ENCODE data around the gene TPST1.
"Not testable (repeated sequence)": the region's sequence is repeated elsewhere in the genome, so short reads cannot be mapped to it uniquely, and the experiment has no call there.

The TPST1 gene

GRCh38 chr7:66219805-66220204 lies 14.7 kb downstream of the TPST1 start:
- Histone ChIP-seq H3K36me3 (ENCODE audit: control insufficient read depth, insufficient read depth, low read length) (no peaks in the 10 kb centered on the region), H3K9ac (ENCODE audit: low read depth, low read length) (no peak overlapping the region), H3K4me1 (ENCODE audit: control insufficient read depth, insufficient read depth, low read length) (no peaks in the 10 kb centered on the region), H3K27me3 (ENCODE audit: control insufficient read depth, insufficient read depth, low read length) (no peaks in the 10 kb centered on the region), H3K4me3 (ENCODE audit: low read depth, low read length) (no peak overlapping the region), H3K9me3 (ENCODE audit: control insufficient read depth, insufficient read depth, low read length) (no peaks in the 10 kb centered on the region)

- Histone ChIP-seq H3K4me3 (ENCODE audit: low read depth, low read length) (no peak overlapping the region), H3K27me3 (ENCODE audit: control insufficient read depth, insufficient read depth, low read length) (no peaks in the 10 kb centered on the region), H3K9ac (ENCODE audit: low read depth, low read length) (no peak overlapping the region), H3K9me3 (ENCODE audit: control insufficient read depth, insufficient read depth, low read length) (no peaks in the 10 kb centered on the region), H3K4me1 (ENCODE audit: control insufficient read depth, insufficient read depth, low read length) (no peaks in the 10 kb centered on the region), H3K36me3 (ENCODE audit: control insufficient read depth, insufficient read depth, low read length) (no peaks in the 10 kb centered on the region)
Observed at GRCh38 chr7:66221442-66221841, 16.3 kb downstream of the TPST1 start.

- Histone ChIP-seq H3K9me3 (ENCODE audit: control insufficient read depth, insufficient read depth, low read length) (no peaks in the 10 kb centered on the region), H3K9ac (ENCODE audit: low read depth, low read length) (no peak overlapping the region), H3K36me3 (ENCODE audit: control insufficient read depth, insufficient read depth, low read length) (no peaks in the 10 kb centered on the region), H3K4me3 (ENCODE audit: low read depth, low read length) (no peak overlapping the region), H3K4me1 (ENCODE audit: control insufficient read depth, insufficient read depth, low read length) (no peaks in the 10 kb centered on the region), H3K27me3 (ENCODE audit: control insufficient read depth, insufficient read depth, low read length) (no peaks in the 10 kb centered on the region)
Observed at GRCh38 chr7:66227808-66228207, 22.7 kb downstream of the TPST1 start.

- H3K4me1 ChIP-seq (ENCODE audit: control insufficient read depth, insufficient read depth, low read length); H3K9me3 ChIP-seq (ENCODE audit: control insufficient read depth, insufficient read depth, low read length): not testable (repeated sequence)
Observed at GRCh38 chr7:66231326-66232216, 26.4 kb downstream of the TPST1 start.

GRCh38 chr7:66233638-66234037 lies 28.5 kb downstream of the TPST1 start:
- Histone ChIP-seq H3K9me3 (ENCODE audit: control insufficient read depth, insufficient read depth, low read length) (no peaks in the 10 kb centered on the region), H3K9ac (ENCODE audit: low read depth, low read length) (no peak overlapping the region), H3K36me3 (ENCODE audit: control insufficient read depth, insufficient read depth, low read length) (no peaks in the 10 kb centered on the region), H3K4me1 (ENCODE audit: control insufficient read depth, insufficient read depth, low read length) (peaks cover 4% of the 10 kb centered on the region), H3K27me3 (ENCODE audit: control insufficient read depth, insufficient read depth, low read length) (no peaks in the 10 kb centered on the region), H3K4me3 (ENCODE audit: low read depth, low read length) (no peak overlapping the region)

More at GRCh38 chr7:66231326-66232216, 26.4 kb downstream of the TPST1 start:
- not testable (repeated sequence) for H3K4me3 ChIP-seq (ENCODE audit: low read depth, low read length); H3K27me3 ChIP-seq (ENCODE audit: control insufficient read depth, insufficient read depth, low read length); H3K36me3 ChIP-seq (ENCODE audit: control insufficient read depth, insufficient read depth, low read length); H3K9ac ChIP-seq (ENCODE audit: low read depth, low read length)

- Histone ChIP-seq H3K27me3 (ENCODE audit: control insufficient read depth, insufficient read depth, low read length) (no peaks in the 10 kb centered on the region), H3K4me3 (ENCODE audit: low read depth, low read length) (no peak overlapping the region), H3K4me1 (ENCODE audit: control insufficient read depth, insufficient read depth, low read length) (peaks cover 4% of the 10 kb centered on the region), H3K9me3 (ENCODE audit: control insufficient read depth, insufficient read depth, low read length) (no peaks in the 10 kb centered on the region), H3K9ac (ENCODE audit: low read depth, low read length) (no peak overlapping the region), H3K36me3 (ENCODE audit: control insufficient read depth, insufficient read depth, low read length) (no peaks in the 10 kb centered on the region)
Observed at GRCh38 chr7:66236713-66237303, 31.7 kb downstream of the TPST1 start.

- Histone ChIP-seq H3K36me3 (ENCODE audit: control insufficient read depth, insufficient read depth, low read length) (no peaks in the 10 kb centered on the region), H3K27me3 (ENCODE audit: control insufficient read depth, insufficient read depth, low read length) (no peaks in the 10 kb centered on the region), H3K9me3 (ENCODE audit: control insufficient read depth, insufficient read depth, low read length) (no peaks in the 10 kb centered on the region), H3K4me3 (ENCODE audit: low read depth, low read length) (no peak overlapping the region), H3K4me1 (ENCODE audit: control insufficient read depth, insufficient read depth, low read length) (peaks cover 4% of the 10 kb centered on the region), H3K9ac (ENCODE audit: low read depth, low read length) (no peak overlapping the region)
Observed at GRCh38 chr7:66237906-66238772, 33.0 kb downstream of the TPST1 start.

- Histone ChIP-seq H3K27me3 (ENCODE audit: control insufficient read depth, insufficient read depth, low read length) (no peaks in the 10 kb centered on the region), H3K36me3 (ENCODE audit: control insufficient read depth, insufficient read depth, low read length) (no peaks in the 10 kb centered on the region), H3K4me1 (ENCODE audit: control insufficient read depth, insufficient read depth, low read length) (no peaks in the 10 kb centered on the region), H3K9ac (ENCODE audit: low read depth, low read length) (no peak overlapping the region), H3K9me3 (ENCODE audit: control insufficient read depth, insufficient read depth, low read length) (no peaks in the 10 kb centered on the region), H3K4me3 (ENCODE audit: low read depth, low read length) (no peak overlapping the region)
Observed at GRCh38 chr7:66238773-66239466, 33.8 kb downstream of the TPST1 start.

GRCh38 chr7:66239467-66239856 lies 34.3 kb downstream of the TPST1 start:
- Histone ChIP-seq H3K9me3 (ENCODE audit: control insufficient read depth, insufficient read depth, low read length) (no peaks in the 10 kb centered on the region), H3K4me1 (ENCODE audit: control insufficient read depth, insufficient read depth, low read length) (no peaks in the 10 kb centered on the region), H3K27me3 (ENCODE audit: control insufficient read depth, insufficient read depth, low read length) (no peaks in the 10 kb centered on the region), H3K36me3 (ENCODE audit: control insufficient read depth, insufficient read depth, low read length) (no peaks in the 10 kb centered on the region), H3K4me3 (ENCODE audit: low read depth, low read length) (no peak overlapping the region), H3K9ac (ENCODE audit: low read depth, low read length) (no peak overlapping the region)

- Histone ChIP-seq H3K27me3 (ENCODE audit: control insufficient read depth, insufficient read depth, low read length) (no peaks in the 10 kb centered on the region), H3K4me1 (ENCODE audit: control insufficient read depth, insufficient read depth, low read length) (no peaks in the 10 kb centered on the region), H3K9me3 (ENCODE audit: control insufficient read depth, insufficient read depth, low read length) (no peaks in the 10 kb centered on the region), H3K9ac (ENCODE audit: low read depth, low read length) (no peak overlapping the region), H3K36me3 (ENCODE audit: control insufficient read depth, insufficient read depth, low read length) (no peaks in the 10 kb centered on the region), H3K4me3 (ENCODE audit: low read depth, low read length) (no peak overlapping the region)
Observed at GRCh38 chr7:66245008-66245407, 39.9 kb downstream of the TPST1 start.

GRCh38 chr7:66246554-66247171 lies 41.5 kb downstream of the TPST1 start:
- H3K9me3 ChIP-seq (ENCODE audit: control insufficient read depth, insufficient read depth, low read length), result no peaks in the 10 kb centered on the region
- H3K4me1 ChIP-seq (ENCODE audit: control insufficient read depth, insufficient read depth, low read length), result no peaks in the 10 kb centered on the region
- no peak overlapping the region for H3K4me3 ChIP-seq (ENCODE audit: low read depth, low read length)

More at GRCh38 chr7:66246554-66247171, 41.5 kb downstream of the TPST1 start:
- Histone ChIP-seq H3K27me3 (ENCODE audit: control insufficient read depth, insufficient read depth, low read length) (no peaks in the 10 kb centered on the region), H3K36me3 (ENCODE audit: control insufficient read depth, insufficient read depth, low read length) (no peaks in the 10 kb centered on the region), H3K9ac (ENCODE audit: low read depth, low read length) (no peak overlapping the region)

Measured in iPS-15b (cell line).